Activated CD4-positive, alpha-beta T cell treated with anti-CD3 and anti-CD28 coated beads, Interleukin-2, amount 50 U/mL, for 16 hours (primary cell): ENCODE measurements around the gene OSBPL5.
"Not testable (repeated sequence)": the region's sequence is repeated elsewhere in the genome, so short reads cannot be mapped to it uniquely, and the experiment has no call there.

ENCODE experiments used
- DNase-seq: peaks from one replicate; pipeline ENCODE4 v3.0.0-alpha.2; 2020

Gene OSBPL5

DNA sequence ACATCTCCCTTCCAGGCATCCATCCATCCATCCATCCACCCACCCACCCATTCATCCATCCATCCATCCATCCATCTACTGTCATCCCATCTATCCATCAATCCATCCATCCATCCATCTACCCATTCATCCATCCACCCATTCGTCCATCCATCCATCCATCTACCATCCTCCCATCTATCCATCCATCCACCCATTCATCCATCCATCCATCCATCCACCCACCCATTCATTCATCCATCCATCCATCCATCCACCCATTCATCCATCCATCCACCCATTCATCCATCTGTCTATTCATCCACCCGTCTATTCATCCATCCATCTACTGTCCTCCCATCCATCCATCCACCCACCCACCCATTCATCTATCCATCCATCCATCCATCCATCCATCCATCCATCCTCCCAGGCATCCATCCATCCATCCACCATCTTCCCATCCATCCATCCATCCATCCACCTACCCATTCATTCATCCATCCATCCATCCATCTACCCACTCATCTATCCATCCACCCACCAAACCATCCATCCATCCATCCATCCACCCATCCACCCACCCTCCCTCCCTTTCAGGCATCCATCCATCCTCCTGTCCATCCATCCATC lies 33.7 kb downstream of the OSBPL5 start:
- no peak for DNase-seq

DNA sequence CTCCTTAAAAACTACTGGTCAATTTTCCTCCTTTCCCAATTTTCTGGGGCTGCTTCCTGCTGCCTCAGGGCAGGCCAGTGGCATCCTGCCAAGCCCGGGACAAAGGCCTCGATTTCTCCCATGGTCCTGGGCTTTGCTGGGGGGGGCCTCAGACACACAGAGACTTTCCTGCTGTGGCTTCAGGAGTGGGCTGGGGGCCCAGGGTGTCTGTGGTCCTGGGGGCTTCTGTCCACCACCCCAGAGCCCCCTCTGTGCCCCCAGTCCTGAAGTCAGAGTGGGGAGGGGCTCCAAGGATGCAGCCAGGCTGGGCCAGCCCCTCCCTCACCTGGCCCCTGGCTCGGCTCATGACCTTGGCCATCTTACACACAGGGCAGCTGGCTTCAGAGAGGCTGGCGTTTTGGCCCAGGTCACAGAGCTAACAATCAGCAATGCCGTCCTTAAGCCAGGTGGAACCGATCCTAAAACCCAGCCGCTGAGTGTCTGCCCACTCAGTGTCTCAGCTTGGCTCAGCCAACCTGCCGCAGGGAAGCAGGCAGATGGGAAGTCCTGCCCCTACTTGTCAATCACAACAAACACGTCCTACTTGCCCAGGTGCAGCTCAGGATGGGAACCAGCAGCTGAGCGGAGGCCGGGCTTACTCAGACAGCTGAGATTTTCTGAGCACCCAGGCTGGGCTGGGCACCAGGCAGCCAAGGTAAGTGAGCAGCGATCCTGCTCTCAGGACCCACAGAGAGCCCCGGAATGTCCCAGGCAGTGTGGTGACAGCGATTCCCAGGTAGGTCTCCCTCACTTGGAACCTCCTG lies 34.6 kb downstream of the OSBPL5 start:
- no peak for DNase-seq

DNA sequence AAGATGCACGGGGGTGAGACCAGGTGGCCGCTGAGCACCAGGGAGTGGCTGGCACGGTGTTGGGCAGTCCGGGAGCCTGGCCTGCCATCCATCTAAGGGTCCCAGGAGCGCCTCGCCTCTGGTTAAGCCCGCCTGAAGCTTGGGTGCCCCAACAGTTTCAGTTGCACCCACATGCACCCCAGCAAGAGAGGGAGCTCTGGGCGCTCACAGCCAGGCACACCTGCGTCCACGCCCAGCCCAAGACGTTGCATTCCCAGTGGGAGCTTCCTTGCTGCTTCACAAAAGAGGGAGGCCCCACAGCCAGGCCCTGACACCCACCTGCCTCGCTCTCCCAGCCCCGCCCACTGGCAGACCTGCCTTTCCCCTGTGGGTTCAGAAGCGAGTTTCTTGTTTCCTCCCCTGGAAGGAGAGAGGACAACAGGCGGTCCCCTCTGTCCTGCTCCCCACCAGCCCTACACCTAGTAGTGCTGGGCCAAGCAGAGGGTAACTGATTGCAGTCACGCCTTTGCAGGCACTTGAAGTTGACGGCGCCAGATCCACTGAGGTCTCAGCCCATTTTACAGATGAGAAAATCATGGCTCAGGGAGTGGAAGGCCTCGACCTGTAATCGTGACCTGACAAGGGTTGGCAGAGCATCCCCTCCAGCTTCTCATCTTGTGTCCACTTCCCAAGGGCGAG lies 35.4 kb downstream of the OSBPL5 start:
- no peak for DNase-seq

DNA sequence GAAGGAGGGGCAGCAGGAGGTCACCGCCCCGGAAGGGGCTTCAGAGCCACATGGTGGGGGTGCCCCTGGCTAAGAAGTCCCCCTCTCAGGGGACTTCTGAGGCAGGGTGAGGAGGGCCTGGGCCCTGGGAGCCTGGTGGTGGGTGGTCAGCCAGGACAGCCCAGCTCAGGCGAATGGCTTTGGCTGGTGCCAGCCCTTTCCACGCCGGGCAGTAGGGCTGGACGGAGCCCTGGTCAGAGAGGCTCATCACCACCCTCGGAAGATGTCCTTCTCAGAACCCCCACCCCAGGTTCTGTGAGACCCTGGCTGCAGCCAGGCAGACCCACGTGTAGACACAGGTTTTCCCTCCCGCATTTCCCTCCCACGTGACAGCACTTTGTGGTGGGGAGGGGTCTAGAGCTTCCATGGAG lies 35.9 kb downstream of the OSBPL5 start:
- no peak for DNase-seq

DNA sequence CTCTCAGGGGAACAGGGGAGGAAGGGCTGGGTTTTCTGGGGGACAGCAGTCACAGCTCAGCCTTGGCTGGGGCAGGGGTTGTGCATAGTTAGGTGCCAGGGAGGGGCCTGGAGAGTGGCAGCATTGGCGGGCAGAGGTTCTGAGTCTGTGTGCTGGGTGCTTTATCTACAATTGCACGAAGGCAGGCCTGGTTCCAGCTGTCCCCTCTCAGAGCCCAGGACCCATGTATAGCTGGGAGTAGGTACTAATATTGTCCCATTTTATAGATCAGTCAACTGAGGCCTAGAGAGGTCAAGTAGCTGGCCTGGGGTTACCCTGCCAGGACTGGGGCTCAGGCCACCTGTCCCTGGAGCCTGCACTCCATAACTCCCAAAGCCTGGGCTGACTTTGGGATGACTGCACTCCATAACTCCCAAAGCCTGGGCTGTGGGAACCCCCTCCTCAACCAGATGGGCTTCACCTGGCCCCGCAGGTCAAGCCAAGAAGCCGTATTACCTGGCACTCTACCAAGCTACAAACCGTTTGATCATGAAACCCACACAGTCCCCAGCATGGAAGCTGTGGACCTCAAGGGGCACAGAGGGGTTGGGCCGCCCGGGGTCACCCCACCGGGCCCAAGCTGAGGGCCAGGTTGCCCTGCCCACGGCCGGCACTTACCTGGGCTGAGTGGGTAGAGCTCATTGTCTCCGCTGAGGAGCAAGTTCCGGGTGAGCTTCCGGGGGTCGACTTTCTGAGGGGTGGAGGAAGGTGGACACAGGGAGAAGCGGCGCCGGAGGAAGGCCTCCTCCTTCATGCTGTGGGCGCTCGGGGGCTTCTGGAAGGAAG lies 36.5 kb downstream of the OSBPL5 start:
- no peak for DNase-seq

DNA sequence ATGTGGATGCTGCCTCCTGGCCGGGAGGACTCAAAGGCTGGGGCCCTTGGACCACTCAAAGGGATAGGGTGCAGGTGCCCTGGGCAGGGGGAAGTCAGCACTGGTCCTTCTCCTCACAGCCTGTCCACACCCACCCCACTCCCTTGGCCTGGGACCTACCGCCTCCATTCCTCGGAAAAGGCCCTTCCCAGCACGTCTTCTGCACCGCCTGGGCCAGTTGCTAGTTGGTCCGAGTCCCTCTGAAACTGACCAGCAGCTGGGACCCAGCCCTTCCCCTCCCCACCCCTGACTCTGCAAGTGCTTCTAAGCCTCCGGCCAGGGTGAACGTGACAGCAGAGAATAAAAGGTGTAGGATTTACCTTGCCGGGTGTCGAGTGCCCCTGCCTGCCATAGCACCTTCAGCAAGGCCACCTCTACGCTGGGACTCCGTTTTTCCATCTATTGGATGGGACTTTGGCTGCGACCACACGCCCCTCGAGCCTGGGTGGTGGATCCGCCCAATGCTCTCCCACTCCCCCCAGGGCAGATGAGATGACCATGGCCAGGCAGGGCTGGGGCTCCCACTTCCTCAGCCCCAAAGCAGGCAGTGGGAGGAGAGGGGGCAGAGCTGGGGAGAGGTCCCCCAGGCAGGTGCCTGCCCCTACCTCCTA lies 37.3 kb downstream of the OSBPL5 start:
- DNase-seq, result no peak

DNA sequence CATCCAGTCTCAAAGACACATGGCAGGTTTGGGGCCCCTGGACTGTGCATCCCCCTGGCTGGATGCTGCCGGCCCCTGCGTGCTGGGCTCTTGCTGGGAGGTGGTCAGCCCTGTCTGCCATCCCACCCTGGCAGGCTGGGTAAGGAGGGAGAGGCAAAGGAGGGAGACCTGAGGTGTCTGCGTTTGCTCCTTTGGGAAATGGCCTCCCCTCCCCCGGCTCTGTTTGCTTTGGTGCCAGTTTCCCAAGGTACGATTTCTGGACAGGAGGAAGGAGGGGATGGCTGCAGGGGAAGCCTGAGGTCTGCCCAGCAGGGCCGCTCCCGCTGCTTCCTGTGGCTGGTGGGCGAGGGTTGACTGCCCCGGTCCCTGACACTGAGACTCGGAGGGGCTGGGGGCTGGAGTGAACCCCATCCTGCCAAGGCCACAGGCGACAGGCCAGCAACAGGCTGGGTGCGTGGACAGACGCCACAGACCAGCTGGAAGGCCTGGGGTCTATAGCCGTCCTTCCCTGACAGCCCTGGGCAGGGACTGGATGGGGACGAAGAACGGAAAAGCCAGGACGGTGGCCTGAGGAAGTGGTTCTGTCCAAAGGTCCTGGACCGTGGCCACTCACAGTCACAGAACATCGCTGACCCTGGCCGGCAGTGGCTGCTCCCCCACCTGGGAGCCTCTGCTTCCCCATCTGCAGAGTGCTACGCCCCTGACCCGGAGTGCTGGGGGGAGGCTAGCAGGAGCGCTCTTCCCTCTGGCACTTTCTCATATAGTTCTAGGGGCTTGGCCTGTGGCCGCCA lies 38.0 kb downstream of the OSBPL5 start:
- no peak for DNase-seq

DNA sequence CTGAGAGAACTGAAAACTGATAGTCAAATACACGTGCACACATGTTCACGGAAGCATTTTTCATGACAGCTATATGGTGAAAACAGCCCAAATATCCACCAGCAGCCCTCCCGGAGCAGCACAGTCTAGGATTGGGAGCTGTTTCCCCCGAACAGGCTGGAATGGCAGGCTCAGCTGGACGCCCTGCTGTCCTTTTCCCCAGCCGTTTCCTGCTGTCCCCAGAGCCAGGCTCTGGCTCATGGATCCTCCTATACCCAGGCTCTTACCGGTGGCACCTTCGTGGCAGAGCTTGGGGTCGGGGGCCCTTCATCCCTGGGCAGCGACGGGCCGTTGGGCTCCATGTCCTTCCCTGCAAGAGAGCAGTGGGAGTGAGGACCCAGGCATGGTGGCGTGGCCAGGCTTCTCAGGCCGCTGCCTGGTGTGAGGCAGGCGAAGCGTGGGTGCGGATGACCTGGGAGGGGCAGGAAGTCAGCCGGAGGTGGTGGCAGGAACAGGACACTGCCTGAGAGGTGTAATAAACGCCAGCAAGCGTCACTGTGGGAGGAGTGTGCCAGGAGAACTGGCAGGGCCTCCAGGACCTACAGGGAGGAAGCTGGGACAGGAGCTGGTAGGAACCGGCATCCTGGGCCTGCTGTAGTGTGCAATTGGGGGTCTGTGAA lies 38.8 kb downstream of the OSBPL5 start:
- DNase-seq, result no peak

DNA sequence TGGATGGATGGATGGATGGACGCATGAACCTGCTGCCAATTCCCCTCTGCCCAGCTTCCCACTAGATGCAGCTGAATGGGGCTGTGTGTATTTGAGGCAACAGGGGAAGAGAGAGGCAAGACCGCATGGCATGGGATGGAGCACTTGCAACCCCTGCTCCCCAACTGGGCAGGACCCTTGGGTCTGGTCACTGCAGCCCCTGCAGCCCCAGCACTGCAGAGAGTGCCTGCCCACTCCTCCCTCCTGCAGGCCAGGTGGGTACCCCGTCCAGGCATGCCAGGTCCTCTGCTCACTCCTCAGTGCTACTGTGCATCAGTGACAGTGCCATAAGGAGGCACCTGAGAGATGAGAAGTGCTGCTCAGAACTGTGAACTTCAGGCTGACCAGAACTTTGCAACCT lies 40.3 kb downstream of the OSBPL5 start:
- no peak for DNase-seq

DNA sequence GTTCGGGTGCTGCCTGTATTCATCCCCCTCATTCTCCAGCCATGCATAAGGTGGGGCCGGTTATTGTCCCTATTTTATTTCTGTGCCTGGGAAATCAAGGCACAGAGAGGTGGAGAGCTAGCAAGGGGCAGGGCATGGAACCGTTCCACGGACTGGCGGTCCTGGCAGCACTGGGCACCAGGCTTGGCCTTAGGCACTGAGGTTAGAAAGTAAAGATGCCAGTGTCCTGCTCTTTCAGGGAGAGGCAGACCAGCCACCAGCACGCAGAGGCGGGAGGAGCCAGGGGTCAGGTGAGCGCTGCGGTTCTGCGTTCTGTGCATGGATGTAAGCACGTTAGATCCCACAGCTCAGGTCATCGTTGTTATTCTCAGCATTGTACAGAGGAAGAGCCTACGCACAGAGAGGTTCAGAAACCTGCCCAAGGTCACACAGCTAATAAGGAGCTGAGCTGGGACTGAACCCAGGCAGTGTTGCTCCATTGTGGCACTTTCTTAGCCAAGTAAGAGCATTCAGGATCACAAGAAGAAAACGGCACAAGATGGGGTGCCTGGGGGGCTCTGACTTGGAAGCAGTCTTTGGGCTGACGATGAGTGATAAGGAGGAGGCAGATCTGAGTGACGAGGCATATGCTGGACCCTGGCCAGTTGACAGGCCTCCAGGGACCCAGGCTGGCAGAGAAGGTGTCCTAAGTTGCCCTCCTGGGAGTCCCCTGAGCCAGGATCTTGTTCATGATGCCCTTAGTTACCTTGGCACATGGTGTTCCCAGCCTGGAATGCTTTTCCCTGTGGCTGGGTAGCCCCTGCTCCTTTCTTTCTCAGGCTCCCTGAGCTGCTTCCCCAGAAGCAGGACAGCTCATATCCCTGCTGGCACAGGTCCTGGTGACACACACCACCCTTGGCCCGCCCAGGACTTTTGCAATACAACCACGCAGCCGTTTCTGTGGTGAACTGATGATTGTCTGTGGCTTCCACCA lies 41.1 kb downstream of the OSBPL5 start:
- DNase-seq, result peak; percentile 13

DNA sequence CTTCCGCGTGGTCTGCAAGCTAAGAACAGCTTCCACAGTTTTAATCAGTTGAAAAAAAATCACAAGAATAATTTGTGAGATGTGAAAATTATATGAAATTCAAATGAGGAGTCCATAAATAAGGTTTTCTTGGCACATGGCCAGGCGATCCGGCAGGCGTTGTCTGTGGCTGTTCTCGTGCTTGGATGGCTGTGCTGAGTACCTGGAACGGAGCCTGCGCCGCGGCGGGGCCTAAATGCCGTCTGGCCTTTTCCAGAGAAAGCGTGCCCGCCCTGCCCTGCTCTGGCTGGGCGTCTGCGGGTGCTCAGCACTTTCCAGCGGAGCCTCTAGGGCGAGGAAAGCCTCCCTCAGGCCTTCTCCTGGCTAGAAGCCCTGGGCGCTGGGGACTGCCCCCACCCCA lies 41.8 kb downstream of the OSBPL5 start:
- DNase-seq, result no peak

DNA sequence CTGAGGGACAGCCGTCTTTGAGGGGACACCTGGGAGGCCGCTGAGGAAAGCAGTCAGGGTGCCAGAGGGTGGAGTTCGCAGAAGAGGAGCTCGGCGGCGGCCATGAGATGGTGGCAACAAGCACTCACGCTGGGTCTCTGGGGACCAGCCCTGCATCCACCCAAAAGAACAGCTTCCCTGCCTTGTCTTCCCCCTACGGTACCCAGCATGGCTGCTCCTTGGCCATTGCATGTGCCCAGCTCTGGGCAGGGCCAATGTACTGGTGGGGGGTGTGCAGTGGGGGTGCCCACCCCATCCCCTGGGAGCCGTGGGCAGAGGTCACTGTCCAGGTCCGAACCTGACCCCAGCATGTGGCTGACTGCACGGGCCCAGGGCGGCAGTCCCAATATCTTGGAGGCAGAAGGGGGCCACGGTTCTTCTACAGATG lies 42.3 kb downstream of the OSBPL5 start:
- DNase-seq, result no peak

DNA sequence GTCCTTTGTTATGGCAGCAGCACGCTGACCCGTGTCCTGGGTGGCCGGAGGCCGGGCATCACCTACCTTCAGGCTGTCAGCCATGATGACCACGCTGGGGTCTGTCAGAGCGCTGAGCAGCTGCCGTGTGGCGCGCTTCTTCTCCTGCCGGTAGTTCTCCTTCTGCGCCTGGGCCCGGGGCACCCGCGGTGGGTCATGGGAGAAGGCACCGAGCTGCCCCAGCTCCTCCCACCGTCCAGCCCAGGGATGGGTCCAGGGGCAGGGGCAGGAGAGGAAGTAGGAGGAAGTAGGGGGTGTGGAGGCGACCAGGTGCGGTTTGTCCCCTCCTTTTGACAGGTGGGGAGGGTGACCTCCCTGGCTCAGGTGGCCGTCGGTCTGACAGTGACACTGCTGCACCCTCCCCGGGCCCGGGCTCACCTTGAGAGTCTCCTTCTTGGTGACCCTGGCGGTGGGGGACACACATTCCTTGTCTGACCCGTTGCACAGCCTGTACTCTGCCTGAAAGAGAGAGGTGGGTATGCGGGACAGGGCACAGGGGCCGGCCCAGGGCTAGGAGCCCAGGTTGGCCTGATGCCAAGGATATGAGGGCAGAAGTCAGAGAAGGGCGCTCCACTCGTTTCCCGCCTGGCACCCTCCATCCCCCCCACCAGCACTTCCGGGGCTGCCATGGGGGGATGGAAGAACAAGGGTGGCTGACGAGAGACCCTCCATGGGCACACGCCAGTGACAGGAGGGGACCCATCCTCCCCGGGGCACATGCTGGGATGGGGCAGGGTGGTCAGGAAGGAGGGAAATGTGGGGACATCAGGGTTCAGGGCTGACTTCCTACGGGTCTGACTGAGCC lies 43.0 kb downstream of the OSBPL5 start:
- no peak for DNase-seq

DNA sequence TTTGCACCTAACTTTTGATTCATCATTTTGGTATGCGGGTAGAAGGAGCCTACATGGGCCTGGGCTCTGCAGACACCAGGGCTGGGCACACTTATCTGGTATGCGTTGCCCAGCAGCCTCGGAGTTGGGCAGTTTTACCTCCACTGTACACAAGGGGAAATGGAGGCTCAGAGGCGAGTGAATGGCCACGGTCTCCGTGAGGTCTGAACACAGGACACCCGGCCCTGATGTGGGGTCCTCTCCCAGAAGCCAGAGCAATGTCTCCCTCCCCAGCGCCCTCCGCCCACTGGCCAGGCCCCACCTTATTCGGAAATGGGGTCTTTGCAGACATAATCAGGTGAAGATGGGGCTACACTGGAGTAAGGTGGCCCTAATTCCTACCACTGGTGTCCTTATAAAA lies 43.7 kb downstream of the OSBPL5 start:
- DNase-seq, result no peak

DNA sequence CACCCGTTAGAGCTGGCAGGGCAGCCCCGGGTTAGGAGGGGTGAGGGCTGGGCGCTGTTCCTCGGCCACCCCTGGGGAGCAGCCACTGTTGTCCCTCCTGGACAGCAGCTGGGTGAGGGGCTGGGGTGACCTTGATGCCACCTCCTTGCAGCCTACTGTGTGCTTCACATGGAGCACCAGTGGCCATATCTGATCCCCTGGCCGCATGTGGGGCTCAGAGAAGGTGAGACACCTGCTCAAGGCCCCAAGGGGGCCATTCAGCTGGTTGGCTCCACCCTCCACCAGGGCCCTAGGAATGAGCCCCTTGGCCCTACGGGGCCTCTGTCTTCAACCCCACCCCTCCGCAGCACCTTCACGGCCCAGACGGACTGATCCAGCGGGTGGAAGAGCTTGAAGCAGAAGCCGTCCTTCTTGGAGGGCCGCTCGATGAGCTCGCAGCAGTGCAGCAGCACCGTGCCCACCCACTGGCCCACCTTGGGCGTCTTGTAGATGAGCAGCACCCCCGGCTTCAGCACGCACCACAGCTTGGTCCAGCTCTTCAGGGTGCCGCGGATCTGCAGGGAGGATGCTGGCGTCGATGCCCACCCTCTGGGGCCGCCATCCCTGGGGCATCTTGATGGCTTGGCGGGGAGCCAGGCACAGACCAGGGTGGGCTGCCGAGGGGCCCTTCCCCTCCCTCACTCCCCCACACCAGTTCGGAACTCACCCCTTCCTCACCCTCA lies 44.9 kb downstream of the OSBPL5 start:
- no peak for DNase-seq

DNA sequence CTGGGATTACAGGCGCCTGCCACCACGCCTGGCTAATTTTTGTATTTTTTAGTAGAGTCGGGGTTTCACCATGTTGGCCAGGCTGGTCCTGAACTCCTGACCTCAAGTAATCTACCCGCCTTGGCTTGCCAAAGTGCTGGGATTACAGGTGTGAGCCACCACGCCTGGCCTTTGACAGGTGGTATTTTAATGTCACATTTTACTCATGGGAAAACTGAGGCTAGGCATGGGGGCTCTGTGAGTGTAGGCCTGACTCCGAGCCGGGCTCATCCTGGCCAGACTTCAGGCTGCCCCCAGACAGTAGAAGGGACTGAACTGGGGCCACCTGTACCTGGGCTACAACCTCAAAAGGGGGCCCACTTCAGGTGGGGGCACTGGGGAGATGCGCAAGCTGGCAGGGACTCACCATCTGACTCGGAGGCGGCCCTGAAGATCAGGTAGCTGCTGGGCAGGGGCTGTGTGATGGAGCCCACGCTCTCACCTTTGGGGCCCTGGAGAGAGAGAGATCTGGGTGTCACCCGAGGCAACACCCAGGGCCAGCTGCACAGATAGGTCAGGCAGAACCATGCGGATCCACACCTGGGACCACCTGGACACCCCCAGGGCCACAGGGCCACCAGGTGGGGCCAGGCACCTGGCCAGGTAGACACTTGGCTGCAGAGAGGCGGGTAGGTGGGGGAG lies 45.8 kb downstream of the OSBPL5 start:
- DNase-seq, result no peak

DNA sequence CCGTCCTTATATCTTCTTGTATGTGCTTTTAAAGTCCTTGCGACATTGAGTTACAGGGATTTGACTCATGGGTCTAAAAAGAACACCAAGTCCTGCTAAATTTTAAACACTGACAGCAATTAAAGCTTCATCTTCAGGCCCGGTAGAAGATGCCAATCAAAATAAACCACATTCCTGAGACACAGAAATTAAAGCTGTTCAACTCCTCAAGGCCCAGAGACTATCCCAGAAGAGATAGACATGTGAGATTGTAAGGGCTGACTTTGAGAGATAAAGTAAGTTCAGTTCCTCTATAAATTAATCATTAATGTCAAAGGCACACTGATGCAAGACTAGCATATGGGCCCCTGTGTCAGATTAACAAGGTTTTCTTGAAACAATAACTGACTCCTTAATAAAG lies 49.8 kb downstream of the OSBPL5 start:
- DNase-seq, result no peak

DNA sequence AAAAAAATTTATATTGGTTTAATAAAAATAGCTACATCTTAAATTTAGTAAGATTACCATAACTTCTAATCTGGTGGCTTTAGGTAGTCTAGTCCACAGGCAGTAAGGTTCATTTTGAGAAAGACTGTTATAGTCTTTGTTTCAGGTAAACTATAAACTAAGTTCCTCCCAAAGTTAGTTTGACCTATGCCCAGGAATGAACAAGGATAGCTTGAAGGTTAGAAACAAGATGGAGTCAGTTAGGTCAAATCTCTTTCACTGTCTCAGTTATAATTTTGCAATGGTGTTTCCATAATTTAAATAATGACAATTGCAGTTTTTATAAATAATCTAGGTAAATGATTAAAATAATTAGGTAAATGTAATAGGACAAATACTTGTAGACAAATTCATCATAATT lies 51.4 kb downstream of the OSBPL5 start:
- not testable (repeated sequence) for DNase-seq
